ENCODE results near the gene ORM2.

GRCh38 chr9:114317665-114318357 is 11.9 kb upstream of the ORM2 start:
- no peak for TF ChIP-seq EGR1 (IDR thresholded peaks at IDR 0.05; ENCODE audit: borderline replicate concordance, low read depth, low read length)
- no peak for TF ChIP-seq POLR2A (IDR thresholded peaks at IDR 0.05; ENCODE audit: control extremely low read depth in 1 of 2, low read depth in 2 of 2, low read length in 2 of 2)
- TF ChIP-seq JUND (IDR thresholded peaks at IDR 0.05; ENCODE audit: low read length): no peak
- no peak for TF ChIP-seq EZH2 (IDR thresholded peaks at IDR 0.05; ENCODE audit: low read depth, low read length, severe bottlenecking)
- TF ChIP-seq, protein P1, sequence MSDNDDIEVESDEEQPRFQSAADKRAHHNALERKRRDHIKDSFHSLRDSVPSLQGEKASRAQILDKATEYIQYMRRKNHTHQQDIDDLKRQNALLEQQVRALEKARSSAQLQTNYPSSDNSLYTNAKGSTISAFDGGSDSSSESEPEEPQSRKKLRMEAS (IDR thresholded peaks at IDR 0.05): no peak
- no peak for TF ChIP-seq CTCF (IDR thresholded peaks at IDR 0.05; ENCODE audit: control extremely low read depth in 1 of 3, insufficient read depth in 1 of 3, low read depth in 1 of 3, low read length in 3 of 3)
- TF ChIP-seq E2F6 (IDR thresholded peaks at IDR 0.05): no peak
